ENCODE measurements around the gene FRMD4A. TPM values are rescaled to one million over a fixed set of nuclear protein-coding genes. Genes with fewer than 3 reads are reported as not detected.

FRMD4A gene
- polyA plus RNA-seq, 1 of the 3 experiments (the other 2 are of a cell fraction), result 37.7 TPM

GRCh38 chr10:14026325-14026724 is 304.4 kb downstream of the FRMD4A start:
- Histone ChIP-seq H3K27me3 (ENCODE audit: insufficient read depth) (no peaks in the 10 kb centered on the region), H3K4me3 (ENCODE audit: low read depth in 2 of 2, low read length in 1 of 2) (no peak overlapping the region), H3K9ac (no peak overlapping the region), H3K79me2 (ENCODE audit: insufficient read depth) (no peaks in the 10 kb centered on the region), H3K27ac (ENCODE audit: low read depth in 2 of 2, low read length in 1 of 2) (no peak overlapping the region), H3F3A (replicated peaks; ENCODE audit: insufficient read depth) (no peaks in the 10 kb centered on the region), H3K9me2 (no peaks in the 10 kb centered on the region), H3K4me1 (ENCODE audit: control insufficient read depth in 1 of 2, insufficient read depth in 2 of 2, low read depth in 1 of 2, low read length in 1 of 2) (peaks cover 0 to 12% of the 10 kb centered on the region in 2 experiments; a peak in 1 of 4 replicates), H3K9me3 (no peaks in the 10 kb centered on the region), H3K4me2 (no peak overlapping the region), H3K36me3 (replicated peaks in 1 of 2; ENCODE audit: control insufficient read depth in 1 of 2, insufficient read depth in 2 of 2, low read length in 1 of 2) (no peaks in the 10 kb centered on the region), H4K20me1 (ENCODE audit: insufficient read depth) (no peaks in the 10 kb centered on the region), H2AFZ (ENCODE audit: low read depth) (no peak overlapping the region)
- TF ChIP-seq RXRA (IDR thresholded peaks at IDR 0.05; ENCODE audit: borderline replicate concordance, low read depth) (no peak), YY1 (IDR thresholded peaks at IDR 0.05; ENCODE audit: low read depth) (no peak), CHD2 (IDR thresholded peaks at IDR 0.05; ENCODE audit: low read length, partially characterized antibody) (no peak), POLR2AphosphoS5 (IDR thresholded peaks at IDR 0.05; ENCODE audit: low read depth, low read length) (no peak), MAX (IDR thresholded peaks at IDR 0.05; ENCODE audit: low read depth) (no peak), JUND (IDR thresholded peaks at IDR 0.05) (no peak), RCOR1 (IDR thresholded peaks at IDR 0.05; ENCODE audit: low read length) (no peak), PBX3 (IDR thresholded peaks at IDR 0.05) (no peak), RFX5 (IDR thresholded peaks at IDR 0.05; ENCODE audit: low read length) (no peak)
- ChIA-PET POLR2A (no interaction called here), CTCF (interaction anchor here (1.0 to 1.1 kb wide), 2 partner anchors 13 to 25 kb away, joined by 3 read pairs; no protein-coding TSS in a partner anchor)
- 75% methylated on average over 4 of the region's 4 CpGs for WGBS (ENCODE audit: low lambda C conversion rate)
- DNase-seq, result no peak

DNA sequence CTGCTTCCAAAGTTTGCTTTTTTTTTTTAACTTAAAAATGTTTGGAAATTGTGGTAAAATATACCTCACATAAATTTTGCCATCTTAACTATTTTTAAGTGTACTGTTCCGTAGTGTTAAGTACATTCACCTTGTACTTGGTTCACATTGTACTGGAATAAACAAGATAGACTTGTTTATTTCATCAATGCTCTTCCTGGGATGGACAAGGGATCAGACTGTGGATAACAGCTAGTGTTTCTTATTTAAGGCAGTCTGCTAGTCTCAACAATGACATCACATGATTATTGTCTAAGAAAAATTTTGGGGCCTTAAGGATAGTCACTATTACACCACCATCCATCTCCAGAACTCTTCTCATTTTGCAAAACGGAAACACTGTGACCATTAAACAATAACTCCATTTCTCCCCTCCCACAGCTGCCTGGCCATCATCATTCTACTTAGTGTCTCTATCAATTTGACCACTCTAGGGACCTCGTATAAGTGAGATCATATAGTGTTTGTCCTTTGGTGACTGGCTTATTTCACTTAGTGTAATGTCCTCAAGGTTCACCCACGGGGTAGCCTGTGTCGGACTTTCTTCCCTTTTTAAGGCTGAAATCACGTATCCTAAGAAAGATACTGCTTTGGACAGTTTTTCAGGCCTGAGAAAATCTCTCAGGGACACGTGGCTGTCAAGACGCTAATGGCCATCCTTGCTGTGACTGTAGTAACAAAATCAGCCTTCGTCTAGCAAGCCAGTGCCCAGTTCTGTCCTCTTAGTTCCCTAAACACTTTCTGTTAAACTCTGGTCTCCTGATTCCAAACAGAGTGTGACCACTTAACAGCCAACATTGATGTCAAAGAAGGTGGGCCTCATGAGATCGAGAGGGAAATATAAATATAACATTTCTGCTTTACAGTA is 305.2 kb downstream of the FRMD4A start:
- ChIA-PET CTCF (interaction anchor here (1.1 kb wide), 1 partner anchor 13 kb away, joined by 3 read pairs; no protein-coding TSS in a partner anchor), POLR2A (no interaction called here)
- no peak overlapping the region for H3K4me2 ChIP-seq
- WGBS (ENCODE audit: low lambda C conversion rate), result 83% methylated on average over 10 of the region's 10 CpGs
- no peaks in the 10 kb centered on the region for H3K79me2 ChIP-seq (ENCODE audit: insufficient read depth)
- no peak overlapping the region for H3K27ac ChIP-seq (ENCODE audit: low read depth in 2 of 2, low read length in 1 of 2)
- no peaks in the 10 kb centered on the region for H3K36me3 ChIP-seq (replicated peaks in 1 of 2; ENCODE audit: control insufficient read depth in 1 of 2, insufficient read depth in 2 of 2, low read length in 1 of 2)
- H3K9me2 ChIP-seq, result no peaks in the 10 kb centered on the region
- no peaks in the 10 kb centered on the region for H3K9me3 ChIP-seq
- H4K20me1 ChIP-seq (ENCODE audit: insufficient read depth), result no peaks in the 10 kb centered on the region
- H3K4me3 ChIP-seq (ENCODE audit: low read depth in 2 of 2, low read length in 1 of 2), result no peak overlapping the region
- H3K27me3 ChIP-seq (ENCODE audit: insufficient read depth), result no peaks in the 10 kb centered on the region
- TF ChIP-seq, protein P1, sequence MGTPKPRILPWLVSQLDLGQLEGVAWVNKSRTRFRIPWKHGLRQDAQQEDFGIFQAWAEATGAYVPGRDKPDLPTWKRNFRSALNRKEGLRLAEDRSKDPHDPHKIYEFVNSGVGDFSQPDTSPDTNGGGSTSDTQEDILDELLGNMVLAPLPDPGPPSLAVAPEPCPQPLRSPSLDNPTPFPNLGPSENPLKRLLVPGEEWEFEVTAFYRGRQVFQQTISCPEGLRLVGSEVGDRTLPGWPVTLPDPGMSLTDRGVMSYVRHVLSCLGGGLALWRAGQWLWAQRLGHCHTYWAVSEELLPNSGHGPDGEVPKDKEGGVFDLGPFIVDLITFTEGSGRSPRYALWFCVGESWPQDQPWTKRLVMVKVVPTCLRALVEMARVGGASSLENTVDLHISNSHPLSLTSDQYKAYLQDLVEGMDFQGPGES (IDR thresholded peaks at IDR 0.05; ENCODE audit: low read depth, low read length), result no peak
- TF ChIP-seq EP300 (IDR thresholded peaks at IDR 0.05; ENCODE audit: borderline replicate concordance in 1 of 2, low read depth in 1 of 2, low read length in 1 of 2) (no peak), ZBTB33 (IDR thresholded peaks at IDR 0.05; ENCODE audit: borderline replicate concordance, low read depth) (no peak), MAX (IDR thresholded peaks at IDR 0.05; ENCODE audit: low read depth) (no peak), EZH2phosphoT487 (IDR thresholded peaks at IDR 0.05; ENCODE audit: borderline replicate concordance, low read depth) (no peak), ELF1 (IDR thresholded peaks at IDR 0.05) (no peak), FOSL2 (IDR thresholded peaks at IDR 0.05; ENCODE audit: borderline replicate concordance, low read depth) (no peak), TCF12 (IDR thresholded peaks at IDR 0.05) (no peak), GATA2 (CRISPR knock-in tag; IDR thresholded peaks at IDR 0.05) (no peak), NRF1 (IDR thresholded peaks at IDR 0.05; ENCODE audit: low read depth, low read length) (no peak), MEF2A (IDR thresholded peaks at IDR 0.05; ENCODE audit: borderline replicate concordance, low read depth) (no peak), CTCF (IDR thresholded peaks at IDR 0.05) (no peak)
- no peaks in the 10 kb centered on the region for H3F3A ChIP-seq (replicated peaks; ENCODE audit: insufficient read depth)
- H3K9ac ChIP-seq, result no peak overlapping the region
- no peak overlapping the region for H2AFZ ChIP-seq (ENCODE audit: low read depth)
- H3K4me1 ChIP-seq (ENCODE audit: control insufficient read depth in 1 of 2, insufficient read depth in 2 of 2, low read depth in 1 of 2, low read length in 1 of 2), result peaks cover 0 to 10% of the 10 kb centered on the region in 2 experiments; a peak in 1 of 4 replicates
- DNase-seq, result no peak
